ENCODE results near the gene SMARCAD1. TPM values are rescaled to one million over a fixed set of nuclear protein-coding genes. Genes with fewer than 3 reads are reported as not detected.

Gene SMARCAD1
- total RNA-seq (2014; rRNA removed): 10.9 and 17.0 TPM in 2 replicates
- percentile 84 among the genes with signal in this experiment for Bru-seq, nascent RNA
- BruChase-seq, experiment 1, labeled RNA remaining after a 6-hour chase: percentile 77 among the genes with signal in this experiment
- percentile 86 among the genes with signal in this experiment for BruChase-seq, experiment 2, labeled RNA remaining after a 2-hour chase
- long read RNA-seq, full-length matches to known transcripts: 13 of 31 reads
- long read RNA-seq, partial matches to known transcripts: 7 of 31 reads
- long read RNA-seq, other reads (novel, unspliced or antisense): 11 of 31 reads

DNA sequence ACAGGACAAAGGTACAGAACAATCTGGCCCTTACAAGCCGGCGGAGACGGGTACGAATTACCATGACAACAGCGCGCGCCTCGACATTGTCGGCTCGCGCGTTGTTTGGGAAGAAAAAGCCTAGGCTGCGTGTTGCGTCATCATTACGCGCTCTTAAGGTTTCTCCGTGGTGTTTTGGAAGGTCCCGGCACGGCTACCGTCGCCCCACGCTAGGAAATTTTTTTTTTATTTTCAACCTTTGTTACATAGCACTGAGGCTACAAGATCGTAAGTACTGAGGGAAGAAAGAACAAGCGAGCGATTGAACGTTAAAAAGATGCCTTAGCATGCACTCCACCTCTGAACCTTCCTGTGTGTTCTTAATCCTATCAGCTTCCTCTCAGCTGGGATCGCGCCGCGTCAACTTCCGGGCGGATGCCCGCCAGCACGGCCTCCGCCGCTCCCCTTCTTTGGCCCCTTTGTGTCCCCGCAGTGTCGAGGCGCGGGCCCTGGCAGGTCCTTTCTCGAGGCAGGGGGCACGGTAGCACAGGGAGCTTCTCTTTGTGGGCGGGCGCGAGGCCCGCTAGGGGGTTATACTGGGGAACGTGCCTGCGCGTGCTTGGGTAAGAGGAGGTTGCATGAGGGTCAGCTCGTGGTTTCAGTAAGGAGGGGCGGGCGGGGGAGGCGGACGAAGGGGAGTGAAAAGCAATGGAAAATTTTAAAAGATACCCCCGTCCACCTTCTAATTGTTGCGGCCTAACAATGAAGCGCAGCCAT, at the start of gene SMARCAD1:
SMARCAD1 (plus strand) TSS at position 397 of the 756 bp plus-strand sequence. CDS start 530 bp downstream, outside the sequence.
- H3K27me3 ChIP-seq (ENCODE audit: low read length): no peaks in the 10 kb centered on the region
- H3K4me3 ChIP-seq (ENCODE audit: low read length): peak within 1 kb of the TSS; percentile 83
- ChIA-PET POLR2A (ENCODE audit: unreplicated experiment) (no interaction called here), CTCF (no interaction called here)
- peak within 1 kb of the TSS; percentile 89 for H3K4me2 ChIP-seq (ENCODE audit: low read length)
- H3K27ac ChIP-seq (ENCODE audit: low read length): peak within 1 kb of the TSS; percentile 69
- H3K79me2 ChIP-seq (ENCODE audit: low read length): peaks cover 28% of the 10 kb centered on the region
- ATAC-seq (peak; percentile 92), DNase-seq (peak; percentile 91)
- no peaks in the 10 kb centered on the region for H3F3A ChIP-seq (ENCODE audit: low read length, unreplicated experiment)
- H3K9me2 ChIP-seq (replicated peaks; ENCODE audit: low read length): no peaks in the 10 kb centered on the region
- TF ChIP-seq CTCF (conservative IDR thresholded peaks at IDR 0.05; ENCODE audit: low read depth, low read length) (no peak), EZH2 (IDR thresholded peaks at IDR 0.05; ENCODE audit: low read length, unreplicated experiment) (no peak), EZH2phosphoT487 (IDR thresholded peaks at IDR 0.05; ENCODE audit: borderline replicate concordance, low read length) (no peak)
- no peaks in the 10 kb centered on the region for H4K20me1 ChIP-seq (ENCODE audit: low read length)
- peaks cover 18% of the 10 kb centered on the region for H3K4me1 ChIP-seq (ENCODE audit: insufficient read depth, low read length)
- peaks cover 12% of the 10 kb centered on the region; the same call in 1 of the 2 replicates for H3K36me3 ChIP-seq (ENCODE audit: low read depth, low read length)
- peak within 1 kb of the TSS; percentile 98 for H2AFZ ChIP-seq (ENCODE audit: low read length)
- H3K9ac ChIP-seq (ENCODE audit: low read length): peak within 1 kb of the TSS; percentile 98
- BruUV-seq (replicated peaks): TSS peak; percentile 55
- no peaks in the 10 kb centered on the region for H3K9me3 ChIP-seq (ENCODE audit: low read length)
- intact Hi-C loops (cut with micrococcal nuclease): no loop called here

GRCh38 chr4:94158883-94159282, 48.8 kb upstream of the SMARCAD1 start:
- H3K4me3 ChIP-seq (ENCODE audit: low read length): no peak overlapping the region
- H2AFZ ChIP-seq (ENCODE audit: low read length): no peak overlapping the region
- BruUV-seq (replicated peaks): no TSS peak
- no peaks in the 10 kb centered on the region for H3K9me3 ChIP-seq (ENCODE audit: low read length)
- H3K79me2 ChIP-seq (ENCODE audit: low read length): no peaks in the 10 kb centered on the region
- TF ChIP-seq CTCF (conservative IDR thresholded peaks at IDR 0.05; ENCODE audit: low read depth, low read length) (no peak), EZH2 (IDR thresholded peaks at IDR 0.05; ENCODE audit: low read length, unreplicated experiment) (no peak), EZH2phosphoT487 (IDR thresholded peaks at IDR 0.05; ENCODE audit: borderline replicate concordance, low read length) (no peak)
- H3K27me3 ChIP-seq (ENCODE audit: low read length): no peaks in the 10 kb centered on the region
- no peak overlapping the region for H3K9ac ChIP-seq (ENCODE audit: low read length)
- no peak overlapping the region for H3K27ac ChIP-seq (ENCODE audit: low read length)
- ChIA-PET POLR2A (ENCODE audit: unreplicated experiment) (no interaction called here), CTCF (no interaction called here)
- no peaks in the 10 kb centered on the region for H4K20me1 ChIP-seq (ENCODE audit: low read length)
- H3K4me1 ChIP-seq (ENCODE audit: insufficient read depth, low read length): no peaks in the 10 kb centered on the region
- no peaks in the 10 kb centered on the region for H3K36me3 ChIP-seq (ENCODE audit: low read depth, low read length)
- no peak for DNase-seq
- no peaks in the 10 kb centered on the region for H3K9me2 ChIP-seq (replicated peaks; ENCODE audit: low read length)
- H3K4me2 ChIP-seq (ENCODE audit: low read length): no peak overlapping the region
- no peak for ATAC-seq
- H3F3A ChIP-seq (ENCODE audit: low read length, unreplicated experiment): no peaks in the 10 kb centered on the region
- intact Hi-C loops (cut with micrococcal nuclease): no loop called here

DNA sequence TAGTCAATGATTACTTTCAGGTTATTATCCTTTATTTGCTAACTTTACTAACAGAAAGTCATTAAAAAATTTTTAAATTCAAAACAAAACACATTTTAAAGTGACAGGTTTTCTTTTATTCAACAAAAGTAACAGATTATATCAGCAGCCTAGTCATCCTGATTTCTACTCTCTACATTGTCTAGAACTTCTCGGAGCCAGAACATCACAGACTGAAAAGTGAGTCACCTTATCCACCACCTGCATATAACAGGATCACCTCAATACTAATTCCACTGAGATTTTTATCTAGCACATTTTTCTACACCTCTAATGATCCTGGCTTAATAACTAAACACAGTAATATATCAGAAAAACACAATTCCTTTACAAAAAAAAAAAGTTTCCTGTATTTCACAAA, 47.9 kb upstream of the SMARCAD1 start:
- Histone ChIP-seq H3K4me2 (ENCODE audit: low read length) (no peak overlapping the region), H3K79me2 (ENCODE audit: low read length) (no peaks in the 10 kb centered on the region), H3K9ac (ENCODE audit: low read length) (no peak overlapping the region), H3K4me3 (ENCODE audit: low read length) (no peak overlapping the region), H3K27me3 (ENCODE audit: low read length) (no peaks in the 10 kb centered on the region), H4K20me1 (ENCODE audit: low read length) (no peaks in the 10 kb centered on the region), H3K9me2 (replicated peaks; ENCODE audit: low read length) (no peaks in the 10 kb centered on the region), H3K9me3 (ENCODE audit: low read length) (no peaks in the 10 kb centered on the region), H3K4me1 (ENCODE audit: insufficient read depth, low read length) (no peaks in the 10 kb centered on the region), H2AFZ (ENCODE audit: low read length) (no peak overlapping the region), H3F3A (ENCODE audit: low read length, unreplicated experiment) (no peaks in the 10 kb centered on the region), H3K36me3 (ENCODE audit: low read depth, low read length) (no peaks in the 10 kb centered on the region), H3K27ac (ENCODE audit: low read length) (no peak overlapping the region)
- no TSS peak for BruUV-seq (replicated peaks)
- CTCF ChIA-PET: no interaction called here
- DNase-seq (no peak), ATAC-seq (no peak)
- intact Hi-C loops (cut with micrococcal nuclease): no loop called here
- TF ChIP-seq EZH2phosphoT487 (IDR thresholded peaks at IDR 0.05; ENCODE audit: borderline replicate concordance, low read length) (no peak), CTCF (conservative IDR thresholded peaks at IDR 0.05; ENCODE audit: low read depth, low read length) (no peak), EZH2 (IDR thresholded peaks at IDR 0.05; ENCODE audit: low read length, unreplicated experiment) (no peak)
- POLR2A ChIA-PET (ENCODE audit: unreplicated experiment): no interaction called here
